T47D (cell line): ENCODE results near the gene BRAP.
"Not testable (repeated sequence)": the region's sequence is repeated elsewhere in the genome, so short reads cannot be mapped to it uniquely, and the experiment has no call there.

Experiments used
- DNase-seq, 2 experiments: peaks; one replicate each; pipeline versions ENCODE4 v3.0.0 to v3.0.0-alpha.2; 2011 to 2012; ENCODE audit warnings: low read depth in 1 of 2, low spot score in 1 of 2
- JUND ChIP-seq: IDR thresholded peaks from 2 replicates; pipeline ENCODE4 v1.6.1; 2012; ENCODE audit warnings: low read depth
- in situ Hi-C: cut with HindIII; loops from 2 replicates; pipeline ENCODE4 v1.10.0; 2016; ENCODE audit warnings: low sequenced_read_pairs, low pct_unique_long_range_greater_than_20kb

BRAP gene

DNA sequence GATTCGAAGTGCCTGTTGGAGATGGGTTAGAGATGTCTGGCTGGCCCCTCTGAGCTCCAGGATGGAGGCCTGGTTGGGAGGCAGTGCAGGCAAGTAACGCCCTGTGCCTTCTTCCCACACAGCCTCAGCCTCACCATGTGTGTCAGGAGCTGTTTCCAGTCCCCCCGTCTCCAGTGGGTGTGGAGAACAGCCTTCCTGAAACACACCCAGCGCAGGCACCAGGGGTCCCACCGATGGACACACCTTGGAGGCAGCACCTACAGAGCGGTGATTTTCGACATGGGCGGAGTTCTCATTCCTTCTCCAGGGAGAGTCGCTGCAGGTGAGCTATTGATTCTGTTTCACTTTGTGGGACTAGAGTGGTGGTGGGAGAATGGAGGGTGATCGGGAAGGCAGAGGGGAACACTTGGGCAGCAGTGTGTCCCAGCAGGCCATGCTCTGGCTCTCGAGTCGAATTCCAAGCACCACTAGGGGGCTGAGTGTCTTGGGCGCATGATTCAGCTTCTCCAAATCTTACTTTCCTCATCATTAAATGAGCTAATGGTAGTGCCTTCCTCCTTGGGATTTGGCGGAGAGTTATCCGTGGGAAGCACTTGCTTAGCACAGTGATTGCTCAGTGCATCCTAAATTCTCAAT is 6.9 kb upstream of the BRAP start:
- peak in 1 of 2 experiments; percentile 34 for DNase-seq
- in situ Hi-C loops = no loop called here
- TF ChIP-seq JUND = no peak

DNA sequence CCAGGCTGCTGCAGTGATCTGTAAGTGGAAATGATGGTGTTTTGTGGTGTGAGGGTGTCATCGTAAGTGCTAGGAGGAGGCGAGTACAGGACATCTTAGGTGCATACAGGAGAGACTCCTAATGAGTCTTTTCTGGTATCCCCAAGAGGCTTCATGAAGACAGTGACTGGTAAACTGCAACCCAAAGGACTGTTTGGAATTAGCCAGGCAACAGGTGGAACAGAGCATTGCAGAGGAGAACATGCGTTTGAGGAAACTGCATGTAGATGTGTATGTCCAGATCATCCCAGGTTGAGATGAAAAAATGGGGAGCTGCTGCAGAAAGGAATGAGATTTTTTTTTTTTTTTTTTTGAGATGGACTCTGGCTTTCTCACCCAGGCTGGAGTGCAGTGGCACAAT is 5.5 kb upstream of the BRAP start:
- DNase-seq = no peak
- no peak for TF ChIP-seq JUND
- in situ Hi-C loops = no loop called here

DNA sequence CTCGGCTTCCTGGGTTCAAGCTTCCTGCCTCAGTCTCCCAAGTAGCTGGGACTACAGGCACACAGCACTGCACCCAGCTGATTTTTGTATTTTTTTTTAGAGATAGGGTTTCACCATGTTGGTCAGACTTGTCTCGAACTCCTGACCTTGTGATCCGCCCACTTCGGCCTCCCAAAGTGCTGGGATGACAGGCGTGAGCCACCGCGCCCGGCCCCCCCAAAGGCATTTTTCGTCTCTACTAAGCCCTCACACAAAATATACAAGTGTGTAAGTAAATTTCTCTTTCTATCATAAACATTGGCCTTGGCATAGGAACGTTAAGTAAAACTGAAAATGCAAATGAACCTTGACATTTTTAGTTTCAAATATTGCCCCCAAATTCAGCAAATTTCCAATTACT is 2.2 kb upstream of the BRAP start:
- in situ Hi-C loops = no loop called here
- TF ChIP-seq JUND = no peak
- no peak for DNase-seq

DNA sequence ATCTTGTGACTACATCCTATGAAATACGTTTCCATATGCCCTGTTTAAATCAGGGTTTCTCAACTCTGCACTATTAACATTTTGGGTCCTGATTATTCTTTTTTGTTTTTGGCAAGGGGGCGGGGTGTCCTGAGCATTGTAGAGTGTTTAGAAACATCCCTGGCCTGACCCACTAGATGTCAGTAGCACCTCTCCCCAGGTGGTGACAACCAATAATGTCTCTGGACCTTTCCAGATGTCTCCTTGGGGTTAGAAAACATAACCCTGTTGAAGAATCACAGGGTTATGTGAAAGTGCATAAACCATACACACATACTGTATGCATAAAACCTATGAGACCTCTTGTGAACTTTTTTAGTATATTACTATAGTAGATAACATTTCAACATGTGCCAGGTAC is 1.5 kb upstream of the BRAP start:
- TF ChIP-seq JUND = no peak
- in situ Hi-C loops = no loop called here
- DNase-seq = peak; percentile 32 to 60

DNA sequence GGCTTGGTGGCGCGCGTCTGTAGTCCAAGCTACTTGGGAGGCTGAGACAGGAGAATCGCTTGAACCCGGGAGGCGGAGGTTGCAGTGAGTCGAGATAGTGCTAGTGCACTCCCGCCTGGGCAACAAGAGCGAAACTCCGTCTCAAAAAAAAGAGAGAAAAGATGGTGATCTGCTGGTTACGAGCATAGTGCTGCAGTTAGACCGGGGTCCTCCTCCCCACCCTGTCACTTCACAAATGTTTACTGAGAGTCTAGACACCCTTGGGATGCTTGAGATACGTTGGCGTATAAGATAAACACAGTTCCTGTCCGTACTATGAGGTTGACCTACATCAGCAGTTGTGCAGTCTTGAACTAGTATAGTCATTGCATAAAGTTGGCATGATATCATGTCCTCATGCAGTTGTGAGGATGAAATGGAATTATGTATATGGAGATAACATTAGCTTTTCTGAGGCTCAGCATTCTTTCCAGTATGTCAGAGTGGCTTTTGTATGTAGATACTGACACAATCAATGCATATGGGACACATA is 884 bp upstream of the BRAP start:
- TF ChIP-seq JUND = no peak
- in situ Hi-C loops = no loop called here
- no peak for DNase-seq

DNA sequence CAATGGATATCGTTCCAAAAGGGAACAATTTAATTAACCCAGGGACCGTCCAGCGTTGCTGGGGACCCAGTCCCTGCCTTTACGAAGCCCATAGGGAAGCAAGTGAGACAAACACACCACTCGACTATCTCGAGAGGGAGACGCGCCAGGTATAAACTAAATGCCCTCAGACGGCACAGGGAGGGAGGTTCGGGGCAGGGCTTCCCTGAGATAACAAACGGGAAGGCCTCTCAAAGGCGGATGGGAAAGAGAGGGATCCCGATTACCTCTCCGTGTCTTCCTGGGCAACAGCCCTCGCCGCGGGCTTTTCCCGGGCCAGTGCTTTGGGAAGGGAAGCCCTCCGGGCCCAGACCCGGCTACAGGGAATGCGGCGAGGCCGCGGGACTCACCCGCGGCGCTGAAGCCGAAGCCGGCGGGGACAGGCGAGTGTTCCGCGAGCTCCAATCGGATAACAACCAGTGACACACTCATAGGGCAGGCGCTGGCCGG is 390 bp downstream of the BRAP start:
- DNase-seq = no peak
- in situ Hi-C loops = no loop called here
- TF ChIP-seq JUND = no peak

DNA sequence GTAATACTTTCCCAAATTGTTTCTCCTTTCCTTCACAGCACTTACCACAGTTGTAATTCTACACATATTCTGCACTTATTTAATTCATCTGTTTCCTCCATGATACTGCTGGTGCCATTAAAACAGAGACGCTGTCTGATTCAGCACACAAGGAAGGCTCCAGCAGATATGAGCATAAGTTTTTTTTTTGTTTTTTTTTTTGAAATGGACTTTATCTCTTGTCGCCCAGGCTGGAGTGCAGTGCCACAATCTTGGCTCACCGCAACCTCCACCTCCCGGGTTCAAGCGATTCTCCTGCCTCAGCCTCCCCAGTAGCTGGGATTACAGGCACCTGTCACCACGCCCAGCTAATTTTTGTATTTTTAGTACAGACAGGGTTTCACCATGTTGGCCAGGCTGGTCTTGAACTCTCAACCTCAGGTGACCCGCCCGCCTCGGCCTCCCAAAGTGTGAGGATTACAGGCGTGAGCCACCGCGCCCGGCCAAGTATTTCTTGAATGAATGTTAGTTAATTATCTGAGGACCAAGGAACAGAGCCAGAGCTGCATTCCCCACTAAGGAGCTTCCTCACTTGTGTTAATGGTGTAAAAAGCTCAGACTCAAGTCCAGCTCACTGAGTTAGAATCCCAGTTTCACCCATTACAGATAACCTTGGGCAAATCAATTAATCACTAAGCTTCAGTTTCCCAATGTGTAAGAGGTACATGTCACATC is 1.1 kb downstream of the BRAP start:
- in situ Hi-C loops, DNase-seq: not testable (repeated sequence)

DNA sequence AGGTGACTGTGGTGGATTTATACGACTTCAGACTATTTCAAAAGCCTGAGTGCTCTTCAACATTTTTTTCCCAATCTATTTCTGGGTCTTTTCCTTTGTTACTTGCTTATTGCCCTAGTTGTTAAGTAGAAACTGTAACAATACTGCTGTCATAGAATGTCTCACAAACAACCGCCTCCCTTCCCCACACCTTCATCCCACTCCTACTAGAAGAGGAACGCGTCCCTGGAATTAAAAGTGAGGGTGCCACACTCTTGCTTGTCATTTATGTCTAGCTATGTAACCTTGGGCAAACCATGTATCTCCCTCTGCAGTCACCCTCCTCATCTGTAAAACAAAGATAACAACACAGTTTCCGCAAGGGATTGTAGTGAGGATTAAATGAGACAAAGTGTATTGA is 8.6 kb downstream of the BRAP start:
- in situ Hi-C loops = no loop called here
- DNase-seq = no peak
- no peak for TF ChIP-seq JUND

DNA sequence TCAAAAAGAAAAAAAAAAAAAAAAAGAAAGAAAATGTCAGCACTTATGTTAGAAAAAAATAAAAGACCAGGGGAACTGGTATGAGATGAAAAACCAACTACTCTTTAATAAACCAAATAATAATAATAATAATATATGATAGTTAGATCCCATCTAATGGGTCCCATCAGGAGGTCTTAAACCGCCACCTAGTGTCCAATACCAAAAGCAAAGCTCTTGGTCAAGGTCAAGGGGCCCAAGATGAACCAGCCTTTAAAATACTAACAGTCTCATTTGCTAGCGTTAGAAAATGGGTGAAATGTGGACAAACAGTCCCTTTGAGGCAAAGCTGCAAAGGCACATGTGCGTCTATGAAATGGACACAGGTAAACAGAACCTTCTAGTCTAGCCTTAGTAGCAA is 12.3 kb downstream of the BRAP start:
- DNase-seq = peak; percentile 25 to 49
- in situ Hi-C loops = no loop called here
- TF ChIP-seq JUND = no peak

DNA sequence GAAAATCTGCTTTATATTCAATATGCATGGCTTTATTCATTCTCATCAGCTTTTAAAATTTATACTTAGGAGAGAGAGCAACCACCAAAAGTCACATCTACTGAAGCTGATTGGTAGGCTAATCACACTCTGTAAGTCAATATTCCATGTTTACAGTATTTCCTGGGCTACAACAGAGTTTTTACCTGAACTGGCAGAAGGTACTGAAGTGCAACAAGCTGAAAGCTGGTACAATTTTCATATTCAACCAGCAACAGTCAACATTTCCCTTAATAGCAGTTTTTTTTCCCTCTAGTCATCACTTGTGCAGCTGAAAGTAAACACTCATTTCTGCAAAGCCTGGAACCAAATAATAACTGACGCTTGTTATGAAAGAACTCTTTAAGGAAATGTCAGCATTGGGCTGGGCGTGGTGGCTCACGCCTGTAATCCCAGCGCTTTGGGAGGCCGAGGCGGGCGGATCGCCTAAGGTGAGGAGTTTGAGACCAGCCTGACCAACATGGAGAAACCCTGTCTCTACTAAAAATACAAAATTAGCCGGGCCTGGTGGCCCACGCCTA is 12.9 kb downstream of the BRAP start:
- DNase-seq = no peak
- no peak for TF ChIP-seq JUND
- in situ Hi-C loops = no loop called here

DNA sequence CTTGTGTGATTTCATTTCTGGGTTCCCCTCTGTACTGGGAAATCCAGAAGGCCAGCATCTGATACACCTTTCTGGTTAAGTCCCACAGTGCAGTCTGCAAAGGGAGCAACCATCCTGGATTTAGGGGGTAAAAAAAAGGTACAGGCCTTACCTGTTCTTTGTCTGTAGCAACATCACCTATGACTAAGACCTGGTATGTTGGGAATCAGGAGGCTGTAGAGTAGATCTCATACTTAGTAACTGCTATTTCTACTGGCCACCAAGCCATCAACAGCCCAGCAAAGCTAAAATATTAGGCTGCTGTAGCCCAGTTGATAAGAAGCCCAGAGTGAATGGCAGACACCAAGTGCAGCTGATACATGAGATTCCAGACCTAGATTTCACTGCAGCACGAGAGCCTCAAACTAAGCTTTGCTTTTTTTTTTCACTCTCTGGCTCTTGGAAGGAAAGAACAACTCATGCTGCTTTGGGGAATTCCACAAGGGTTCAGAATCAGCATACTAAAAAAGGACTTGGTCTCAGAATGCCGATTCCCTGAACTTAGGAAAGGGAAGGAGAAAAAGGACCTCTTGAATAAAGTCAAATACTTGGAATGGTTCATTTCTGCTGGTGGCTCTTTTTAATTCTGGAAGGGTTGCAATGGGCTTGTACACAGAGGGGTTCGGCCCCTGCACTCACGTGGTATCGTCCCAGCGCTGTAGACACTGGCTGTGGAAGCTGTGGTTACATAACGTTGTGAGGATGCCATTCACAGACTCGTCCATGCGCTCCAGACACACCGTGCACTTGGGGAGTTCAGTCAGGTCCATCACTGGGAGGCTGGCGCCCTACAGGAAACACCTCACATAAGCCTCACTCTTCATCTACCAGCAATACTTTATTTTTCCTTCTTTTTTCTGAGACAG is 20.5 kb downstream of the BRAP start:
- DNase-seq = no peak
- no peak for TF ChIP-seq JUND
- in situ Hi-C loops = no loop called here

DNA sequence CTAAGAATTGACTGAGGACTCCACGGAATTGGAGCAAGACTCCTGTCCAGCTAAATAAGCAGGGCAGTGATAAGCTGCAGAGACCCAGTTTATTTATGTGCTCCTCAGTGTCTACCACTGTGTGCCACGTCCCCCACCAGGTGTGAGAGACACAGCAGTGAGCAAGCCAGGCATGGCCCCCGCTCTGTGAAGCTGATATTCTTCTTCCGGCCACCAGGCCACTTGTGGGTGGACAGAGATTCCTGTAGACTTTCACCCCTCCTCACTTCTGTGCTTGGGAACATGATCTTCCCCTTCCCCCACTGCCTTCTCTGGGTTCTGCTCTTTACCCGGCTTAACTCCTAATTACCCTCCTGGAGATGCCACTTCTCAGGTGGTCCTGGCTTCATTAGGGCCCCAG is 21.3 kb downstream of the BRAP start:
- DNase-seq = no peak
- TF ChIP-seq JUND = no peak
- in situ Hi-C loops = no loop called here
